Mesendoderm (in vitro differentiated cells): ENCODE results near the gene SPRR1A.

Source experiments
- DNase-seq: peaks from one replicate; pipeline ENCODE4 v3.0.0; 2013
- H2AK5ac ChIP-seq: 2 replicates; pipeline ENCODE4 v1.6.1; 2013; ENCODE audit warnings: low read length, inconsistent platforms
- H2BK120ac ChIP-seq: 2 replicates; pipeline ENCODE4 v1.6.1; 2013; ENCODE audit warnings: low read depth, mild to moderate bottlenecking, low read length, moderate library complexity, mixed read lengths
- H2BK15ac ChIP-seq: replicated peaks from 2 replicates; pipeline ENCODE4 v1.6.1; 2013; ENCODE audit warnings: low read depth, mild to moderate bottlenecking, moderate library complexity
- H2BK5ac ChIP-seq: 2 replicates; pipeline ENCODE4 v1.6.1; 2013; ENCODE audit warnings: low read length, inconsistent platforms
- H3K18ac ChIP-seq: 2 replicates; pipeline ENCODE4 v1.6.1; 2013; ENCODE audit warnings: mild to moderate bottlenecking, low read length, mixed read lengths
- H3K23ac ChIP-seq: one replicate; pipeline ENCODE4 v1.6.1; 2013; ENCODE audit warnings: low read length
- H3K27ac ChIP-seq: 2 replicates; pipeline ENCODE4 v1.5.1; 2013; ENCODE audit warnings: low read depth, mild to moderate bottlenecking, inconsistent platforms, low read length, moderate library complexity
- H3K27me3 ChIP-seq: 2 replicates; pipeline ENCODE4 v1.6.1; 2013; ENCODE audit warnings: low read length, control low read depth, mild to moderate bottlenecking, inconsistent platforms; ENCODE audit not compliant: insufficient read depth, poor library complexity
- H3K36me3 ChIP-seq: 2 replicates; pipeline ENCODE4 v1.6.1; 2013; ENCODE audit warnings: low read length, inconsistent platforms; ENCODE audit not compliant: control insufficient read depth, insufficient read depth
- H3K4ac ChIP-seq: one replicate; pipeline ENCODE4 v1.6.1; 2013; ENCODE audit warnings: low read depth, mild to moderate bottlenecking, low read length, moderate library complexity
- H3K4me1 ChIP-seq: 2 replicates; pipeline ENCODE4 v1.6.1; 2013; ENCODE audit warnings: low read depth, low read length, inconsistent platforms; ENCODE audit not compliant: control insufficient read depth
- H3K4me2 ChIP-seq: 2 replicates; pipeline ENCODE4 v1.6.1; 2013; ENCODE audit warnings: low read length
- H3K4me3 ChIP-seq: 2 replicates; pipeline ENCODE4 v1.5.1; 2013; ENCODE audit warnings: mild to moderate bottlenecking, low read length
- H3K56ac ChIP-seq: one replicate; pipeline ENCODE4 v1.6.1; 2013; ENCODE audit warnings: low read length
- H3K79me1 ChIP-seq: 2 replicates; pipeline ENCODE4 v1.6.1; 2013; ENCODE audit warnings: low read length, inconsistent platforms
- H3K79me2 ChIP-seq: 2 replicates; pipeline ENCODE4 v1.6.1; 2013; ENCODE audit warnings: mild to moderate bottlenecking, low read length; ENCODE audit not compliant: control insufficient read depth, insufficient read depth
- H3K9ac ChIP-seq: 2 replicates; pipeline ENCODE4 v1.6.1; 2013; ENCODE audit warnings: low read length, inconsistent platforms
- H4K5ac ChIP-seq: one replicate; pipeline ENCODE4 v1.6.1; 2013; ENCODE audit warnings: low read length
- H4K8ac ChIP-seq: one replicate; pipeline ENCODE4 v1.6.1; 2013; ENCODE audit warnings: low read depth, mild to moderate bottlenecking, control low read depth, low read length, moderate library complexity
- WGBS: extraction: QIAGEN DNeasy Blood & Tissue Kit; methylation state at CpG from one replicate; pipeline ENCODE4 v1.1.7; 2013; ENCODE audit warnings: low lambda C conversion rate, missing lambda C conversion rate; ENCODE audit not compliant: insufficient coverage; ENCODE audit errors: extremely low coverage; 5-methylcytosine and 5-hydroxymethylcytosine counted together

SPRR1A gene

GRCh38 chr1:152965853-152966252, 18.0 kb upstream of the SPRR1A start:
- Histone ChIP-seq H3K27me3 (no peaks in the 10 kb centered on the region), H3K4me2 (no peak overlapping the region), H3K9ac (no peak overlapping the region), H3K27ac (no peak overlapping the region), H3K4ac (no peak overlapping the region), H3K23ac (no peak overlapping the region), H4K5ac (no peak overlapping the region), H2AK5ac (no peak overlapping the region), H2BK15ac (no peak overlapping the region), H2BK120ac (no peak overlapping the region), H4K8ac (no peak overlapping the region), H3K36me3 (no peaks in the 10 kb centered on the region), H3K79me2 (no peaks in the 10 kb centered on the region), H3K79me1 (no peaks in the 10 kb centered on the region), H2BK5ac (no peak overlapping the region), H3K4me3 (no peak overlapping the region), H3K4me1 (no peaks in the 10 kb centered on the region), H3K56ac (no peak overlapping the region), H3K18ac (no peak overlapping the region)
- no CpG with 5 or more reads among the region's 4 CpGs for WGBS
- no peak for DNase-seq

GRCh38 chr1:152967201-152967600, 16.7 kb upstream of the SPRR1A start:
- no peaks in the 10 kb centered on the region for H3K36me3 ChIP-seq
- no peak overlapping the region for H2BK15ac ChIP-seq
- H3K56ac ChIP-seq = no peak overlapping the region
- H3K27ac ChIP-seq = no peak overlapping the region
- no peak overlapping the region for H3K23ac ChIP-seq
- H3K4me2 ChIP-seq = no peak overlapping the region
- no peak for DNase-seq
- H3K79me2 ChIP-seq = no peaks in the 10 kb centered on the region
- H3K18ac ChIP-seq = no peak overlapping the region
- H2BK5ac ChIP-seq = no peak overlapping the region
- H4K8ac ChIP-seq = no peak overlapping the region
- no peaks in the 10 kb centered on the region for H3K4me1 ChIP-seq
- no CpG with 5 or more reads among the region's 7 CpGs for WGBS
- no peaks in the 10 kb centered on the region for H3K27me3 ChIP-seq
- H2BK120ac ChIP-seq = no peak overlapping the region
- H4K5ac ChIP-seq = no peak overlapping the region
- no peak overlapping the region for H3K4ac ChIP-seq
- no peaks in the 10 kb centered on the region for H3K79me1 ChIP-seq
- H3K4me3 ChIP-seq = no peak overlapping the region
- no peak overlapping the region for H2AK5ac ChIP-seq
- no peak overlapping the region for H3K9ac ChIP-seq

GRCh38 chr1:152968248-152968647, 15.6 kb upstream of the SPRR1A start:
- no peaks in the 10 kb centered on the region for H3K27me3 ChIP-seq
- no peak overlapping the region for H3K27ac ChIP-seq
- WGBS = no CpG with 5 or more reads among the region's 2 CpGs
- no peak overlapping the region for H2AK5ac ChIP-seq
- H3K4me1 ChIP-seq = no peaks in the 10 kb centered on the region
- no peak overlapping the region for H3K4me2 ChIP-seq
- H3K9ac ChIP-seq = no peak overlapping the region
- DNase-seq = no peak
- no peak overlapping the region for H3K18ac ChIP-seq
- no peak overlapping the region for H2BK120ac ChIP-seq
- no peak overlapping the region for H3K56ac ChIP-seq
- H4K5ac ChIP-seq = no peak overlapping the region
- H4K8ac ChIP-seq = no peak overlapping the region
- H3K36me3 ChIP-seq = no peaks in the 10 kb centered on the region
- H3K4ac ChIP-seq = no peak overlapping the region
- no peaks in the 10 kb centered on the region for H3K79me1 ChIP-seq
- H2BK5ac ChIP-seq = no peak overlapping the region
- H3K23ac ChIP-seq = no peak overlapping the region
- no peaks in the 10 kb centered on the region for H3K79me2 ChIP-seq
- H3K4me3 ChIP-seq = no peak overlapping the region
- no peak overlapping the region for H2BK15ac ChIP-seq

- H3K4me3 ChIP-seq = no peak overlapping the region
- no peaks in the 10 kb centered on the region for H3K79me1 ChIP-seq
- H2AK5ac ChIP-seq = no peak overlapping the region
- no peak overlapping the region for H3K4me2 ChIP-seq
- no peaks in the 10 kb centered on the region for H3K79me2 ChIP-seq
- no peak overlapping the region for H2BK120ac ChIP-seq
- H3K18ac ChIP-seq = no peak overlapping the region
- no peak overlapping the region for H2BK15ac ChIP-seq
- H4K8ac ChIP-seq = no peak overlapping the region
- no peak for DNase-seq
- H3K27me3 ChIP-seq = no peaks in the 10 kb centered on the region
- no peak overlapping the region for H3K9ac ChIP-seq
- no peak overlapping the region for H3K56ac ChIP-seq
- no peaks in the 10 kb centered on the region for H3K36me3 ChIP-seq
- WGBS = no CpG with 5 or more reads among the region's 2 CpGs
- no peak overlapping the region for H2BK5ac ChIP-seq
- H3K4ac ChIP-seq = no peak overlapping the region
- H3K27ac ChIP-seq = no peak overlapping the region
- H3K4me1 ChIP-seq = no peaks in the 10 kb centered on the region
- H3K23ac ChIP-seq = no peak overlapping the region
- H4K5ac ChIP-seq = no peak overlapping the region
Observed at GRCh38 chr1:152969036-152969435, 14.8 kb upstream of the SPRR1A start.

- Histone ChIP-seq H3K18ac (no peak within 1 kb of the TSS), H3K4me2 (no peak within 1 kb of the TSS), H3K79me1 (no peaks in the 10 kb centered on the region), H3K4me3 (no peak within 1 kb of the TSS), H4K5ac (no peak within 1 kb of the TSS), H3K27me3 (no peaks in the 10 kb centered on the region), H2BK120ac (no peak within 1 kb of the TSS), H3K23ac (no peak within 1 kb of the TSS), H3K27ac (no peak within 1 kb of the TSS), H4K8ac (no peak within 1 kb of the TSS), H3K79me2 (no peaks in the 10 kb centered on the region), H2AK5ac (no peak within 1 kb of the TSS), H3K4me1 (no peaks in the 10 kb centered on the region), H3K36me3 (no peaks in the 10 kb centered on the region), H3K9ac (no peak within 1 kb of the TSS), H2BK5ac (no peak within 1 kb of the TSS), H3K4ac (no peak within 1 kb of the TSS), H3K56ac (no peak within 1 kb of the TSS), H2BK15ac (no peak within 1 kb of the TSS)
- WGBS = no CpG with 5 or more reads among the region's 6 CpGs
- no peak for DNase-seq
Observed at GRCh38 chr1:152970495-152970894, 13.4 kb upstream of the SPRR1A start, which contains the start of gene SPRR4. Gene SPRR4, plus strand, starts transcription at chr1:152970648. Its CDS starts 1,243 bp downstream, at chr1:152971891.

- Histone ChIP-seq H4K8ac (no peak overlapping the region), H3K4ac (no peak overlapping the region), H3K36me3 (no peaks in the 10 kb centered on the region), H2BK15ac (no peak overlapping the region), H3K79me2 (no peaks in the 10 kb centered on the region), H3K4me2 (no peak overlapping the region), H3K4me1 (no peaks in the 10 kb centered on the region), H3K27me3 (no peaks in the 10 kb centered on the region), H3K56ac (no peak overlapping the region), H4K5ac (no peak overlapping the region), H3K18ac (no peak overlapping the region), H2AK5ac (no peak overlapping the region), H3K27ac (no peak overlapping the region), H2BK120ac (no peak overlapping the region), H3K79me1 (no peaks in the 10 kb centered on the region), H2BK5ac (no peak overlapping the region), H3K23ac (no peak overlapping the region), H3K9ac (no peak overlapping the region), H3K4me3 (no peak overlapping the region)
- no peak for DNase-seq
- WGBS = no CpG with 5 or more reads among the region's 4 CpGs
Observed at GRCh38 chr1:152972196-152972886, 11.5 kb upstream of the SPRR1A start.
